Adipose tissue (tissue), 3 donors: ENCODE results near the gene TMEM115. TPM values are rescaled to one million over a fixed set of nuclear protein-coding genes. Genes with fewer than 3 reads are reported as not detected.

Source experiments
- H3K27ac ChIP-seq: one replicate; pipeline ENCODE4 v1.5.1; 2013; ENCODE audit warnings: low read depth, low read length
- WGBS, 3 donors: extraction: QIAGEN DNeasy Blood & Tissue Kit; methylation state at CpG; one replicate each; pipeline ENCODE4 v1.1.7; 2013; 5-methylcytosine and 5-hydroxymethylcytosine counted together
- polyA plus RNA-seq, 3 donors: library from polyadenylated mRNA; stranded (reverse); fragments of 200-250 nt; gene quantifications; one replicate each; pipeline ENCODE4 v1.2.3, GENCODE V29; 2013
- donor health status: healthy with polysubstance abuse.
- donor health status: Bipolar disorder and iron deficiency.
- donor health status: healthy.

Gene TMEM115, protein sequence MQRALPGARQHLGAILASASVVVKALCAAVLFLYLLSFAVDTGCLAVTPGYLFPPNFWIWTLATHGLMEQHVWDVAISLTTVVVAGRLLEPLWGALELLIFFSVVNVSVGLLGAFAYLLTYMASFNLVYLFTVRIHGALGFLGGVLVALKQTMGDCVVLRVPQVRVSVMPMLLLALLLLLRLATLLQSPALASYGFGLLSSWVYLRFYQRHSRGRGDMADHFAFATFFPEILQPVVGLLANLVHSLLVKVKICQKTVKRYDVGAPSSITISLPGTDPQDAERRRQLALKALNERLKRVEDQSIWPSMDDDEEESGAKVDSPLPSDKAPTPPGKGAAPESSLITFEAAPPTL
- polyA plus RNA-seq: 10 to 100 TPM; 13.5 to 39.1 (median 23.4) TPM

DNA sequence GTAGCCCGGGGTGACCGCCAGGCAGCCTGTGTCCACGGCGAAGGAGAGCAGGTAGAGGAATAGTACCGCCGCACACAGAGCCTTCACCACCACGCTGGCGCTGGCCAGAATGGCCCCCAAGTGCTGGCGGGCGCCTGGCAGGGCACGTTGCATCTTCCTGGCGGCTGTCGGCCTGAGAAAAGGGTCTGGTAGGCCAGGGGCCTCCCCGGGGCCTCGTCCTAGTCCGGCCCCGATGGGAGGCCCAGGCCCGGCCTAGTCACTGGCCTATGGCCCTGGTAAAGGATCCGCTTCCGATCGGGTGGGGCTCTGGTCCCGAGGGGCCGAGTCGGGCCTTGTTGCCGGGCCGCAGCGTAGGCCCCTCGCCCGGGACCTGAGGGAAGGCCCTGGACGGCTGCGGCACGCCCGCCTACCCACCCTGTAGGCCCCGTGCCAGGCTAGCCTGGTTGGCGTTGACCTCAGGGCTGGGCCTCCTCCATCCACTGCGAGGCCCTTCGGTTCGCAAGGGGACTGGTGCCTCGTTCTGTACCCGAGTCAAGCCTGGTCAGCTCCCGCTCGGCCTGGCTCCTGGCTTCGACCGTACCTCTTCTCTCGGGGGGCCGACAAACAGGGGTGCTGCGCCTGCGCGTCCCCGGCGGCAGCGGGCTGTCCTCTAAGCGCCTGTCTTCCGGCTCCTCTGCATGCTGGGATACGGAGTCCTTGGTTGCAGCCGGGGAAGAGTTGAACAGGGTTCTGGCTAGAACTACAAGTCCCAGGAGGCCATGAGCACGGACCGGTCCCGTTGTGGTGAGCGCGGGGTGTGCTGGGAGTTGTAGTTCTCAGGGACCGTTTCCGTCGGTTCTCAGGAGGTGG lies at the start of gene TMEM115:
TMEM115 (minus strand) TSS at position 611 of the 849 bp plus-strand sequence; CDS start at position 153, 458 bp downstream.
- peak within 1 kb of the TSS; percentile 51 for H3K27ac ChIP-seq
- 0 to 2% (median 1%) methylated on average over 61 to 64 of the region's 64 CpGs for WGBS, 3 donors

DNA sequence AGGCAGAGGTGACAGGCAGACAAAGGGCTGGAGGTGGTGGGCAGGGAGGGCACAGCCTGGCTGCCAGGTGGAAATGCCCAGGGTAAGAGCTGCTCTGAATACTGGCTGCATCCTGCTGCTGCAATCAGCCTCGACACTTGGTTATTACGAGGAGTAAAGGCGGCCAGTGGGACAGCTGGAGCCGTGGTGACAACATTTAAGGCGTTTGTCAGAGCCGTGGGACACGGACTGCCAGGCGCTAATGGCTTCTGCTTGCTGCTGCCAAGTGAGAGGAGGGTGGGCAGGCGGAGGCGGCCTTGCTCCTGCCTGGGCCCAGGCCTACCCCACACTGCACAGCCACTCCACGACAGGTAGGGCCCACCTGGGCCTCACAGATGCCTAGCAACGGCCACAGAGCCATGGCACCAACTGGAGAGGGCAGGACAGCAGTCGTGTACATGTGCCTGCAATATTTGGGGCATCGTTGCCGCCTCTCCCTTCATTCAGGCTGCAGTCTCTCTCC lies 49.2 kb upstream of the TMEM115 start:
- WGBS, 3 donors: 78 to 79% (median 78%) methylated on average over 15 of the region's 15 CpGs

DNA sequence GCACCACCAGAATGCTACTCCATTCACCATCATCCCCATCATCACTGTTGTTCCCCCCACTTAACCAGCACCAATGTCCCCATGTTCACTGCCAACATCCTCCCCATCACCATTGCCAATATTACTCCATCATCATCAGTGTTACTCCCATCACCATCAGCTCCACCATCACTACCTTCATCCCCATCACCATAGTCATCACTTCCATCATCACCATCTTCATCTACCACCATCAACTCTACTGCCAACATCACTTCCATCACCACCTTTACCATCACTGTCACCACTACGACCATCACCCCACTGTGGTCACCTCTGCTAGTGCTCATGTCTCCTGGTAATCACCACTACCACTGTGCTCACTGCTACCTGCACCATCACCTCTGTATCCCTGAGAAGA lies 47.2 kb upstream of the TMEM115 start:
- 70 to 80% (median 76%) methylated on average over 1 of the region's 1 CpG for WGBS, 3 donors
- no peak overlapping the region for H3K27ac ChIP-seq

More for the DNA sequence above, 49.2 kb upstream of the TMEM115 start:
- no peak overlapping the region for H3K27ac ChIP-seq

DNA sequence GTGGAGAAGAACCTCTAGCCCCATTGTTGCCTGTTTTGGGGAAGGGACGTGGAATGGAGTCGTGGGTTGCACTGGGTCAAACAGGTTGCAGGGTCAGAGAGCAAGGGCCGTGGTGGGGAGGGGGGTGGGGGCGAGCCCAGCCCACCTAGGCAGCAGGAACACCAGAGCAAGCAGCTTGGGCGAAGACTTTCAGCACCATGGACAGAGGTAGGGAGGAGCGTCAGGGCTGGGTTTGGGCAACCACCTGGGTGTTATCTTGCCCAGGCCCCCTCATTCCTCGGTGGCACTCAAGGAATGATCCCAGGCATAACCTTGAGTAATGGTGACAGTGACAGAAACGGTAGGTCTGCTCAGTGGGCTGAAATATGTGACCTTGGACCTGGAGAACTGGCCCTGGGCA lies 45.9 kb upstream of the TMEM115 start:
- 19 to 27% (median 24%) methylated on average over 8 of the region's 8 CpGs for WGBS, 3 donors
- no peak overlapping the region for H3K27ac ChIP-seq

DNA sequence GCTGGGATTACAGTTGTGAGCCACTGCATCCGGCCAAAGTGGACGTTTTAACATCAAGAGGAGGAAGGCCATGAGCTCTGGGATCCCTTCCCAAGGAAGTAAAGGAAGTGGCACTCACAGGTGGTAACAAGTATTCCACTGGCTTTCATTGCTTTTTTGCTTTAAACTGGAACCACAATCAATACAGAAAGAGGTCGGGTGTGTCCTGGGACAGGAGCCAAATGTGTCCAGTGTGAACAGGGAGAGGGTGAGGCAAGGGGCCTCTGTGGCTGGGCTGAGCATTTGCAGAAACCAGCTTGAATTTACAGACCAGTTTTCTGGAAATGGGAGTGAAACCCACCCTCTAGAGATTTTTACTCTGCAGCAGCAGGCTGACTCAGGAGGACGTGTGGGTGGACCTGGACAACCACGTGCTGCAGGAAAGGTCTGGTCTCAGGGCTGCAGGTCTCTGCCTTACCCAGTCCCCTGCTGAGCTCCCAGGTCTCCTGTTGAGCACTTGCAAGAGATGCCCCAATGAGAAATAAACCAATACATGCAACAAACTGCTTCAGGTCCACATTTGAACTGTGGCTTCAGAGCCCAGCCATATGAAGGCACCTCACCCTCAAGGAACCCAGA lies 42.8 kb upstream of the TMEM115 start:
- 26 to 31% (median 29%) methylated on average over 5 of the region's 5 CpGs for WGBS, 3 donors
- no peak overlapping the region for H3K27ac ChIP-seq

DNA sequence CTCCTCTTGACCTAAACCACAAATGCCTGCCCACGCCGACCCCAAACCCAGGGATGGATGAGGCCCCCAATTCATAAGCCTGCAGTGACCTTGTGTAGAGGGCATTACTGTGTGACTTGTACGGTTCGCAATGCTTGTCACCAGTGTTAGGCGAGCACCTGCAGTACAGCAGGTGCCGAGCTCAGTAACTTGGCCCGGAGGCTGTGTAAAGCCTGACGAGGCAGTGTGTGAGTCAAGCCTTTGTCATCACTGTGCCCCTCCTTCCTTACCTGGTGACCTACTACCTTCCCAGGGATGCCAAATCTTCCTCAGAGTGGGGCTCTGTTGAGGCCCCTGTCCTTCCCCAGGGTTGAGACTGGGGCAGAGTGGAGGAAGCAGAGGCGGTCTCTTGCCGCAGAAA lies 37.2 kb upstream of the TMEM115 start:
- H3K27ac ChIP-seq: no peak overlapping the region
- 85 to 94% (median 92%) methylated on average over 10 of the region's 10 CpGs for WGBS, 3 donors

DNA sequence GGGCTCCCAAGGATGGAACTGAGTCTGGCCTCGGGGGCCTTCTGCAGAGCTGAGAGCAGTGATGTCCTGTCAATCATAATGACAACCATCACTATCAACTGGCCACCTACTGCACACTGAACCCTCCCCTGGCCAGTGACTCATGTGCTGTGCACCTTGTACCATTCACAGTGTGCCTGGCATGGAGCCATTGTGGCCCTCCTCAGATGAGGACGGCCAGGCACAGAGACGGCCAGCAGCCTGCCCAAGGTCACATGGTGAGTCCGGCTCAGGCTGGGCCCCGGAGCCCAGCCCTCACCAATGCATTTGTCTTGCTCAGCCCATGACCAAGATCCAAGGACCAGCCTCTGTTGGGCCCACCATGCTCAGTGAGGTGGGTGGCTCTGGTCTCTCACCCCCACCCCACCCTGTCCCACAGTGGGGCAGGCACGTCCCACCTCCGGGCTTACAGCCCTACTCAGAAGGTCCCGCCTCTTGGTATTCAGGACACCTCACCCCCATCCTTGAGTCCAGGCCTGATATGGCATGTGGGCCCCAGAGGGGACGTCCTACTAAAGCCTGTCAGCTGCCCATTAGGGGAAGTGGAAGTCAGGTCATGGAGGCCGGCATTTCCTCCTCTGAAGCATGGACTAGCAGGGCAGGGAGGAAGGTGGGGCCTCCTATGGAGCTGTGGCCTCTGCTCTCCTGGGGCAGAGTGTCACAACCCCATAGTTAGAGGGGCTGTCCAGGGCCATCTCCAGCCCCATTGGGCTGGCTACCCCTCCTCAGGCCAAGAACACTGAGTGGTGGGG lies 35.9 kb upstream of the TMEM115 start:
- WGBS, 3 donors: 64 to 82% (median 79%) methylated on average over 10 of the region's 10 CpGs
- H3K27ac ChIP-seq: no peak overlapping the region

DNA sequence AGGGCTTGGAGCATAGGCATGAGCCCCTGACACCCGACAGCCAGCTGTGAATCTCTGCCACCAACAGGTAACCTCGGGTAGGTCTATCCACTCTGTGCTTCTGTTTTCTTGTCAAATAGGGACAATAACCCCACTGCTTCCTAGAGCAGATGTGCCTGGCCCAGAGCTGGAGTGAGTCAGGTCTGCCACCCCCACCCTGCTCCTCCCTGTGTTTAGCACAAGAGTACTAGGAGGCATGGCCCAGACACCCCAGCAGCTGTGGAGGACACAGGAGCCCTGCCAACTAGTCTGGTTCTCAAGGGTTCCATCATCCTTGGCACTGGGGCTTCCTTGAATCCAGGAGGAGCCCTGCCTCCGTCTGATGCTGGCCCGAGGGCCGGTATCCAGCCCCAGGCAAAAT lies 33.7 kb upstream of the TMEM115 start:
- WGBS, 3 donors: 84 to 91% (median 87%) methylated on average over 5 of the region's 5 CpGs
- H3K27ac ChIP-seq: no peak overlapping the region

DNA sequence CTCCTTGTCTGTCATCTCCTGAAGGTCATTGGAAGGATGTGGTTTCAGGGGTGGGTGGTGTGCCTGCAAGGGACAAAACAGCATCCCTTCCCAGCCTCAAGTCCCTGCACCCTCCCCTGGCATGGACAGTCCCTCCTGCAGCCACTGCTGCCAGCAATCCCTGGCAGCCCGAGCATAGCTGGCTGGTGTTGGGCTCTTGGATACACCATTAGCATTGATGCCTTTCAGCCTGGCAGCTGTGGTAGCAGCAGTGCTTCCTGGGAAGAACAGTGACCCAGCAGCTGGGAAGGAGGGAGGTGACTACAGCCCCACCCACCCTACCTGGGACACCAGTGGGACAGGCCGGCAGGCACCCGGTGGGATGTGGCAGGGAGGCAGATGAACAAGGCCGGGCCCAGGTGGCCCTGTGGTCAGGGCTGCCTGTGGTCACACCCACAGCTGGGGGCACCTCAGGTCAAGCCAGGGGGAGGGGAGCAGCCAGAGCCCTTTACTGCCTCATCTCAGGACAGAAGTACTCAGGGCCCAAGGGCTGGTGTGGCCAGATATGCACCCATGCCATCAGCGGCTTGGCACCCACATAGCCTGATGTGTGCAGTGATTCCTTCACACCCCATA lies 32.9 kb upstream of the TMEM115 start:
- H3K27ac ChIP-seq: no peak overlapping the region
- WGBS, 3 donors: 64 to 86% (median 69%) methylated on average over 5 of the region's 5 CpGs

DNA sequence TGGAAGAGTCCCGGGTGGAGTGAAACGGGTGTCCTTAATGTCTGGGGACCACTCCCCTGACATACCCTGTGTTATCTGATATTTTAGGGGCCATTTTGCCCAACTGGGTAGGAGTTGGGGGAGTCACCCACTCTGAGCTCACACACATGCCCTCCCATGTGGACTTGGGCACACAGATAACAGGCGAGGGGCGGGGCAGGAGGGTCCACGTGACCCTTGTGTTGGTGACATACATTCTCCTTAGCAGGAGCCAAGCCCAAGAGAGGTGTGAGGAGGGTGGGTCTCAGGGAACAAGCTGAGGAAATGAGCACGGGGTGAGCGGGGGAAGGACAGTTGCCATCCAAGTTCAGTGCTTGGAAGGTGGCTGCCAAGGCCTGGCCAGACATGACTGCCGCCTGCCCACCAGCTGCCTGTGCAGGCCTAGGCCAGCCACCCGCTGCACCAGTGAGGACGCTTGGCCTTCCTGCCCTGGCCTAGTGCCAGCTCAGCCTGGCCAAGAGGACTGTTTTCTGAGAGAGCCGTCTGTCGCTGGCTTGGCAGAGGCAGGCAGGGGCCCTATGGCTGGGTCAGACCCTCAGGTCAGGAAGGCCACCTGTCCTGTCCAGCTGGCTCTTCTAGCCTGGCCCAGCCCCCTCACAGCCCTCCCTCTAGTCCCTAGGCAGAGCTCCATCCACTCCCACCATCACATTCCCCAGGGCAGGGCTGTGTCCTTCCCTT lies 31.3 kb upstream of the TMEM115 start:
- no peak overlapping the region for H3K27ac ChIP-seq
- 46 to 76% (median 56%) methylated on average over 12 of the region's 12 CpGs for WGBS, 3 donors

DNA sequence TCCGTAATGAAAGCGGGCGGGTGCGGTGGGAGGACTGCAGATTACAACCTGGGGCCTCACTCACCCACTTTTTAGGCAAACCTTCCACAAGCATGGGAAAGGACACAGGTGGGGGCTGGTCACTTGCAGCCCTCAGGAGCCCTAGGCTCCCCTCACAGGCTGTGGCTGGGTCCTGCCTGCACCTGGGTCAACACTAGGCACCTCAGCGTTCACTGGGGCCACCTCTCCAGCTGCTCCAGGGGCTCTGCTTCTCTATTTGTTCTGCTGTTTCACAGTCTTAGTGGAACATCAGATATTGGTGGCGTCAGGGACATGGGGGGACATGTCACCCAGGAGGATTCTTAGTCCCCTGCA lies 30.1 kb upstream of the TMEM115 start:
- H3K27ac ChIP-seq: no peak overlapping the region
- WGBS, 3 donors: 54 to 93% (median 92%) methylated on average over 6 of the region's 6 CpGs

DNA sequence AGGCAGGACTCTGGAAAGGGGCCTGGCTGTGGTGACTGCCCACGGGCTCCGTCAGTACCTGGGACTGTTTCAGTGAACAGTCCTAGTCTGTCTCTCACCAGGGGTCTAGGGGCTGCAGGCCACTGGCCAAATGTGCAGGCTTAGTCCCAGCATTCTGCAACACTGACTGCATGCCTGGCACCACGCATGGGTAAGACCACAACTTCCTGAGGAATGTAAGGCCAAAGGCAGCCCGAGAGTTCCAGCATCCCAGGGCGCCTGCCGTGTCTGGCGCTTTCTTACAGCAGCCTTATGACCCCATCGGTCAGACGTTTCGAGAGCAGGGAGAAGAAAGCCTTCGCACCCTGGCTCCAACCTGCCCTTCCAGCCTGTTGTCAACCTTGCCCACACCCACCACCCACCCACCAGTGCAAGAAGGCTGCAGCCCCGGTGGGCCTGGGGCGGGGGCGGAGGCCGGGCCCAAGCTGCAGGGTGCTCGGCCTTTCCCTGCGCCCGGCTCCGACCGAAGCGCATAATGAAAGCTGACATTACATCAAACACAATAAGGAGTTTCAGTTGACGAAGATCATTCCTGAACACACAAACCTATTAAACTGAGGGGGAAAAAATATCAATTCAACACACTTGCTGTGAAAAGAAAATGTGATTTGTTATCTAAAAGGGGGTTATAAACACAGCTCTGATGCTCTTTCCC lies 29.5 kb upstream of the TMEM115 start:
- H3K27ac ChIP-seq: no peak overlapping the region
- WGBS, 3 donors: 76 to 89% (median 88%) methylated on average over 22 of the region's 22 CpGs

DNA sequence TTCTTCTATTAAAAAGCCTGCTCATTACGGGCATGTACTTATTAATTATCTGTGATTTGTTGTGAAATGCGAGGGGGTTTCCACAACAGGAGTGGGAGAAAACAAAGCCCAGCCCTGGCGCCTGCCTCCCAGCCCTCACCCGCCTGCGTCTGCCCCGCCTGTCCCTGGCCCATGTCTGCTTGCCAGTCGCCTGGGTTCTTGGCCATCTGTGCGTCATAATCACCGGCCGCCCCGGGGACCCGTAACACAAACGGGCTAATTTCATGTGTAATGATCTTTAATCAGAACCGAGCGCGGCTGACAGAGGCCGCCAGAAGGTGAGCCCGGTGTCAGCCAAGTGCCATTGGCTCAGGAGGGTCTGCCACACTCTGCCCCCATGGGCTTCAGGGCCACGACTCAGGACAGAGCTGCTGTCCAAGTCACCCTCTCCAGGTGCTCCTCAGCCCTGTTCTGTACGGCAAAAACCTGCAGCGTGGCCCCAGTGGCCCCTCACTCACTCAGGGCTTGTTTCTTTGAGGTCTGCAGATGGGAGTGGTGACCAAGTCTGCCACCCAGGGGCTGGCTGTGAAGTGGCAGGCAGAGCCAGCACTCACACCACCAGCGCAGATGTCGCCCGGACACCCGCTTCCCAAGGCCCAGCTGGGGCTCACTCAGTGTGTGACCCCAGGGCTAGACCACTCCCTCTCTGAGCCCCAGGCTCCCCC lies 28.8 kb upstream of the TMEM115 start:
- WGBS, 3 donors: 44 to 83% (median 80%) methylated on average over 25 of the region's 25 CpGs
- no peak overlapping the region for H3K27ac ChIP-seq

DNA sequence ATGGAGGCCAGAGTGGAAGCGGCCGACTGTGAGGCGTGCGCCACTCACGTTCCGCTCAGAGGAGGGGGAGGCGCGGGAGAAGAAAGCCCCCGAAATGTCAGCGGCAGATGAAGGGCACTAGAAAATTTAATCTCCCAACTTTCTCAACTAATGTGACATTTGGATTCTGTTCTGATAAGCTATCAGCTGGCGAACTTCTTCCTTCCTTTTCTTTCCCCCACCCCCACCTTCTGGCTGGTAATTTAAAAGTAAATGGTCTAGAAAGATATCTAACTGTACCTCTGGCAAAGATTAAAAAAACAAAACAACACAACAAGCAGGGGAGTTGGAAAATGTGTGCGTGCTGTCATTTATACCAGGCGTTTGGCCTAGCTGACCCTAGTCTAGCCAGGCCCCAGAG lies 26.4 kb upstream of the TMEM115 start:
- no peak overlapping the region for H3K27ac ChIP-seq
- 56 to 83% (median 79%) methylated on average over 13 of the region's 13 CpGs for WGBS, 3 donors

DNA sequence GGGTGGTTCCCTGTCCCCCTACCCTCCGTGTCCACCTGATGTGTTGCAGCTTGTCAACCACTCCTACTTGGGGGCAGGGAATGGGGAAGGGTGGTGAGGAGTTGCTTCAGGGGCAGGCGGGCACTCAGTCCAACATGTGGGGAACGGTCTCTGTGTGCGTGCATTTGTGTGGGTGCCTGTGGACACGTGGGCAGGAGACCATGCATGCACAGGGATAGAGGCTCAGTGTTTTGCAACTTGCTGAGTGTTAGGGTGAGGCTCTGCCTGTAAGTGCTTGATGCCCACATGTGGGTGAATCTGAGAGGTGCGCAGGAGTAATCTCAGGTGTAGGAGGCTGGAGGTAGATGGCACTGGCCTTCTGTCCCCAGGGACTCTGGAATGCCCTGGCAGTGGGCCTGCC lies 24.4 kb upstream of the TMEM115 start:
- 81 to 87% (median 84%) methylated on average over 6 of the region's 6 CpGs for WGBS, 3 donors
- no peak overlapping the region for H3K27ac ChIP-seq

DNA sequence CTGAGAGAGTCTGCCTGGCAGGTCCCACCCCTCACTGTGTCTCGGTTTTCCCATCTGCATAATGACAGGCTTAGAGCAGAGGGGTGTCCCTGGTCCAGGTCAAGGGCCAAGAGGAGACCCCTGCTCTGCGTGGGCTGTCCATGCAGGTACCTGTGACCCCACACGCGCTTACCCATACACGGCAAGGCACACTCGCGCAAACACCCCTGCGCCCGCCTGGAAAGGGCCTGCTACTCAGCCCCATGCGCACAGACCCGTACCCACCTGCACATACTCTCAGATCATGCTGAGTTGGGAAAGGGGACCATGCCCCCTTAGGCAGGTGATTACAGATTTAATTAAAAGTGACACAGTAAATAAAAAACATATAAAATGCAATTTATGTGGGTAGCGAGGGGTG lies 23.4 kb upstream of the TMEM115 start:
- no peak overlapping the region for H3K27ac ChIP-seq
- 87 to 97% (median 94%) methylated on average over 12 of the region's 12 CpGs for WGBS, 3 donors
